A549 (cell line): ENCODE data around the gene ABCC2.

ENCODE experiments used
- BCL3 ChIP-seq: fragments of >200 bp; sonication (Bioruptor Twin); formaldehyde crosslinking; IDR thresholded peaks from 3 replicates; pipeline ENCODE4 v1.6.1; 2016
- CBX2 ChIP-seq: fragments of 200-600 bp; sonication (generic); IDR thresholded peaks from 2 replicates; pipeline ENCODE4 v1.6.1; 2016; ENCODE audit warnings: low read depth, mild to moderate bottlenecking, borderline replicate concordance
- CTCF ChIP-seq: fragments of >200 bp; sonication (Bioruptor Twin); formaldehyde crosslinking; IDR thresholded peaks from 3 replicates; pipeline ENCODE4 v1.5.1; 2016
- RARB ChIP-seq: fragments of 250-450 bp; sonication (Bioruptor Pico); IDR thresholded peaks from 2 replicates; pipeline ENCODE4 v1.8.0; 2021; ENCODE audit warnings: mild to moderate bottlenecking, moderate library complexity
- RNF2 ChIP-seq: fragments of 200-600 bp; sonication (generic); IDR thresholded peaks from 2 replicates; pipeline ENCODE4 v1.6.1; 2016; ENCODE audit warnings: low read depth, mild to moderate bottlenecking, antibody characterized with exemption, moderate library complexity, borderline replicate concordance
- TF ChIP-seq, protein P1 (sequence below): fragments of 200-600 bp; sonication (generic); IDR thresholded peaks from 2 replicates; pipeline ENCODE4 v1.6.1; 2016; ENCODE audit warnings: antibody characterized with exemption, mild to moderate bottlenecking, moderate library complexity
- TF ChIP-seq, protein P2 (sequence below): IDR thresholded peaks from 2 replicates; pipeline ENCODE4 v1.6.1; 2012

DNA sequence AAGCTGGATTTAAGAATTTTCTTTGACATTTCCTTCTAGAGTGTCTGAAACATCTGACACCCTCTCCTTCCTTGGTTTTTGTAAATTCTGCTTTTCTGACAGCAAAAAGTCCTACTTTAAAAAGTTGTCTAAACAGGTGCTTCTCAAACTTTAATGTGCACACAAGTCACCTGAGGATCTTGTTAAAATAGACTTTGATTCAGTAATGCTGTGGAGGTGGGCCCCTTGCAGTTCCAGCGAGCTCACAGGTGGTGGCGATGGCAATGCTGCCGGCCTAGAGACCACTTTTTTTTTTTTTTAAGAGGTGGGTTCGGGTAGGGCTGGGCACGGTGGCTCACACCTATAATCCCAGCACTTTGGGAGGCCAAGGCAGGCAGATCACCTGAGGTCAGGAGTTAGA lies 77.1 kb downstream of the ABCC2 start:
- peak; percentile 46; the same call in 2 of the 3 replicates for TF ChIP-seq CTCF
- no peak for TF ChIP-seq RNF2
- TF ChIP-seq BCL3: no peak
- TF ChIP-seq, protein P1, sequence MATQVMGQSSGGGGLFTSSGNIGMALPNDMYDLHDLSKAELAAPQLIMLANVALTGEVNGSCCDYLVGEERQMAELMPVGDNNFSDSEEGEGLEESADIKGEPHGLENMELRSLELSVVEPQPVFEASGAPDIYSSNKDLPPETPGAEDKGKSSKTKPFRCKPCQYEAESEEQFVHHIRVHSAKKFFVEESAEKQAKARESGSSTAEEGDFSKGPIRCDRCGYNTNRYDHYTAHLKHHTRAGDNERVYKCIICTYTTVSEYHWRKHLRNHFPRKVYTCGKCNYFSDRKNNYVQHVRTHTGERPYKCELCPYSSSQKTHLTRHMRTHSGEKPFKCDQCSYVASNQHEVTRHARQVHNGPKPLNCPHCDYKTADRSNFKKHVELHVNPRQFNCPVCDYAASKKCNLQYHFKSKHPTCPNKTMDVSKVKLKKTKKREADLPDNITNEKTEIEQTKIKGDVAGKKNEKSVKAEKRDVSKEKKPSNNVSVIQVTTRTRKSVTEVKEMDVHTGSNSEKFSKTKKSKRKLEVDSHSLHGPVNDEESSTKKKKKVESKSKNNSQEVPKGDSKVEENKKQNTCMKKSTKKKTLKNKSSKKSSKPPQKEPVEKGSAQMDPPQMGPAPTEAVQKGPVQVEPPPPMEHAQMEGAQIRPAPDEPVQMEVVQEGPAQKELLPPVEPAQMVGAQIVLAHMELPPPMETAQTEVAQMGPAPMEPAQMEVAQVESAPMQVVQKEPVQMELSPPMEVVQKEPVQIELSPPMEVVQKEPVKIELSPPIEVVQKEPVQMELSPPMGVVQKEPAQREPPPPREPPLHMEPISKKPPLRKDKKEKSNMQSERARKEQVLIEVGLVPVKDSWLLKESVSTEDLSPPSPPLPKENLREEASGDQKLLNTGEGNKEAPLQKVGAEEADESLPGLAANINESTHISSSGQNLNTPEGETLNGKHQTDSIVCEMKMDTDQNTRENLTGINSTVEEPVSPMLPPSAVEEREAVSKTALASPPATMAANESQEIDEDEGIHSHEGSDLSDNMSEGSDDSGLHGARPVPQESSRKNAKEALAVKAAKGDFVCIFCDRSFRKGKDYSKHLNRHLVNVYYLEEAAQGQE: no peak
- no peak for TF ChIP-seq RARB (CRISPR knock-in tag)
- no peak for TF ChIP-seq CBX2
- TF ChIP-seq, protein P2, sequence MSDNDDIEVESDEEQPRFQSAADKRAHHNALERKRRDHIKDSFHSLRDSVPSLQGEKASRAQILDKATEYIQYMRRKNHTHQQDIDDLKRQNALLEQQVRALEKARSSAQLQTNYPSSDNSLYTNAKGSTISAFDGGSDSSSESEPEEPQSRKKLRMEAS: no peak
